ENCODE measurements around the gene SYCE1.
"Not testable (repeated sequence)": the region's sequence is repeated elsewhere in the genome, so short reads cannot be mapped to it uniquely, and the experiment has no call there.

Gene SYCE1

GRCh38 chr10:133565441-133566294 lies at the start of gene SYCE1:
Gene SYCE1 (minus strand): TSS chr10:133565583. CDS start chr10:133565529, 54 bp downstream.
- DNase-seq: no peak

DNA sequence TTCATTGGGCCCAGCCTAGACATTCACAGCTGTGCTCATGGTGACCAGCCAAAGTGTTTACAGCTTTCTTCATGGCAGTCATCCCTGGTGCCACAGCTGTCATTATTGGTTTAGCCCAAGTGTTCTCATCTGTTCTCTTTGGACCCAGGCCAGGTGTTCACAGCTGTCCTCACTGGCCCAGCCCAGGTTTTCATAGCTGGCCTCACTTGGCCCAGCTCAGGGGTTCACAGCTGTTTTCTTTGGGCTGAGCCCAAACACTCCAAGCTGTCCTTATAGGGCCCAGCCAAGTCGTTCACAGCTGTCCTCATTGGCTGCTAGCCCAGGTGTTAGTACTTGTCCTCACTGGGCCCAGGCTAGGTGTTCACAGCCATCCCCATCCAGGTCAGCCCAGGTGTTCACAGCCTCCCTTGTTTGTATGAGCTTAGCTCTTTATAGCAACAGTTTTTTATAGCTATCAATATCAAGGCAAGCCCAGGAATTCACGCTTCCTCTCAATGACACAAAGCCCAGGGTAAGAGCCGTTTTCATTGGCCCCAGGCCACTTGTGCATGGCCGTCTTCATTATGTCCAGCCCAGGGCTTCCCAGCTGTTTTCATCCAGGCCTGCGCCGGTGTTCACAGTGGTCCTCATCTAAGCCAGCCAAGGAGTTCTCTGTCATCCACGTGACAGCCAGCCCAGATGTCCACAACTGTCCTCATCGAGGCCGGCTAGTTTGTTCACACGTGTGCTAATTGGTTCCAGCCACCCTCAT lies 49.6 kb upstream of the SYCE1 start:
- no peak for DNase-seq

GRCh38 chr10:133613699-133614098 lies 48.3 kb upstream of the SYCE1 start:
- no peak for DNase-seq

GRCh38 chr10:133611079-133611478 lies 45.7 kb upstream of the SYCE1 start:
- no peak for DNase-seq

DNA sequence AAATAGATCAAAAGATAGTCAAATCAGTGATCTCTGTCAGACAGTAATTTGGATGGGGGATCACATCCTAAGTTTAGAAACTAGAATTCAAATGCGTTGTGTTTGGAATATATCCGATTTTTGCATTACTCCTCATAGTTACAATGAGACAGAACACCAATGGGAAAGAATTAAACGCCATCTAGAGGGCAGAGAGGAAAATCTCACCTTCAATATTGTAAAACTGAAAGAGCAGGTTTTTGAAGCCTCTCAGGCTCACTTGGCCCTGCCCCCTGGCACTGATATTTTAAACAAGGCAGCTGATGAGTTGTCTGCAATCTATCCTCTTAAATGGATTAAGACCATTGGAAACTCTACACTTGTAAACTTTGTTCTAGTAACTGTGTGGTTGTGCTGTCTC lies 43.5 kb upstream of the SYCE1 start:
- no peak for DNase-seq

DNA sequence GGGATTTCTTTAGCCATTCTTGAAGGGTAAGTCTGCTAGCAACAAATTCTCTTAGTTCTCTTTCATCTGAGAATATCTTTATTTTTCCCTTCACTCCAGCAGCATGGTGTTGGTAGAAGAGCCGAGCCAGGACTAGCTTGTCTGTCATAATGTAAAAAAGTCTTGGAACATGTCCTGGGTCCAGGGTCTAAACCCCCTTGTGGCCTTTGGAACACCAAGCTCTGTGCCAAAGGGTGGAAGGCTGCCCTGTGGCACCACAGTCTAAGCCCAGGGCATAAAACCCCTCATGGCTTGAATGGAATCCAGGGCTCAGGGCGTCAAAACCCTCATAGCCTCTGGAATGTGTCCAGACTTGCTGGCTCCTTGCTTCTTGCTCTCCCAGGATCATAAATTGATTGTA lies 38.1 kb upstream of the SYCE1 start:
- not testable (repeated sequence) for DNase-seq

GRCh38 chr10:133600657-133601056 lies 35.3 kb upstream of the SYCE1 start:
- no peak for DNase-seq

GRCh38 chr10:133599869-133600268 lies 34.5 kb upstream of the SYCE1 start:
- not testable (repeated sequence) for DNase-seq

DNA sequence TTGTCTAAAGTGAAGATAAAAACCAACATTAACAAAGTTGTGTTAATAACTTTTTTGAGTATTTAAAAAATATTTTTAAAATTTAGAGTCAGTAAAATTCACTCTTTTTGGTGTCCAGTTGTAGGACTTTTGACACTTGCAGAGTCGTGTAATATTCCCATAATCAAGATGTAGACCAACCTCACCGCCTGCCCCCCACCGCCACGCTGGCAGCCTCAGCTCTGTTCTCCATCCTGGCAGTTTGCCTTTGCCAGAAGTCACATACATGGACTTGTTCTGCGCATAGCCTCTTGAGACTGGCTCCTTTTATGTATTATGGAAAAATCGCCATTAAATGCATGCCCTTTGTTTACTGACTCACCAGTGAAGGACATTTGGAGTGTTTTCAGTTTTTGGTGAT lies 27.3 kb upstream of the SYCE1 start:
- DNase-seq: no peak

DNA sequence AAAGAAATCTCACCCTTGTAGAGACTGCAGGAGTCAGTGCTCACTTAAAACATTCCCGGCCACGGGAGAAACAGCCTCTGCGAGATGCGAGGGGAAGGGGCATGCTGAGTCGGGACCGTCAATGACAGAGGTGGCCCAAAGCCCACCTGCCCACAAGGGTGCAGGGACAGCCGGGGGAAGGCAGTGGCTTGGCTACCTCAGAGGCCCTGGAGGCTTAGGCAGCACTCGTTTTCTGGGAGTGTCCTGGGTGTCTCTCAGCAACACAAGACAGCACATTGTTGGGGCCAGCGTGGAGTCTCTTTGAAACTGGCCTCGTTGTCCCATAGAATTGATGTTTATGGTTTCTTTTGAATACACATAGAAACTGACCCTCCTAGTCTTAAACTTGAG lies 25.6 kb upstream of the SYCE1 start:
- no peak for DNase-seq

DNA sequence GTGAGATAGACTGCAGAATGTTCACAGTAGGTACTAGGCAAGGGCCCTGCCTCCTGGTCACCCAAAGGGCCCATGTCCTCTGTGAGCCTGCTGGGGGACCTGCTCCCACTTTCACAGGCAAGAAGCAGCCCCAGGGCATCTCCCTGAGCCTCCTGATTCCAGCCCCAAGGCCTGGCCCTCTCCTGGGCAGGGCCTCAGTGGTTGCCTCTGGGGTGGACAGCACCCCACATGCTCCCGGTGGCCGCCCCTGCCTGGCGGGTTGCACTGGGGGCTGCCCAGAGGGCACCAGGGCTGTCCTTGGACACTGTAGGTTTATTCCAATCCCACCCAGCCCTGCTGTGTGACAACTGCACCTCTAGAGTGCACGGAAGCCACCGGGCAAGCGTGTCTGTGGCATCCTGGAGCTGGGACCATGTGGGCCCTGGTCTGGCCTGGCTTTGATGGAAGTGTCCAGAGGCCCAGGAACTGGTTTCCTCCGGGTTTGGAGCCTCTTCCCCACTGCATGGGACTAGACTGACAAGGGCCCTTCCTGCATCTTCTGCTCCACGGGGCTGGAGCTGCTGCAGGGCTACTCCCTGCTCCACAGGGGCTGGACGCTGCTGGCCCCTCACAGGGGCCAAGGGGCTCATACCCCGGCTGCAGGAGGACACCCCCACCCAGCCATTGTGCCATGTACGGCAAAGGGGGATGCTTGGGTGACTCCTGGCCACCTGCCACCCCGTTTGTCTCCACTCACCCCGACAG lies 25.0 kb upstream of the SYCE1 start:
- no peak for DNase-seq

DNA sequence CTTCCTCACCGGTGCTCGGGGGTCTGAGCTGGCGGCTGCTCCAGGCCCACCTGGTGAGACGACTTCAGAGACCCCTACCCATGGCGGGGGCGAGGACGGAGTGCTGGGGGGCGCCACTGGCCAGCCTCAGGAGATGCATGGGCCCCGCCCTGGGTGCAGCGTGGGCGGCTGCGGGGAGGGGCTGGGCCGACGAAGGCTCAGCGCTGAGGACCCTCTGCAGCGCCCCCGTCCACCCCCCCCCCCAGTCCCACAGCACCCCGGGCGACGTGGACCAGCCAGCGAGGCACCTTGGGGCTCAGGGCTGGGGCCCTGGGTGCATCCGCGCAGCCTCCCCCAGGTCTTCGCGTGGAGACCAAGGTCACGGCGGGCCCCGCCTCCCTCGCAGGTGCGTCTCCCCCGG lies 11.7 kb upstream of the SYCE1 start:
- DNase-seq: not testable (repeated sequence)

DNA sequence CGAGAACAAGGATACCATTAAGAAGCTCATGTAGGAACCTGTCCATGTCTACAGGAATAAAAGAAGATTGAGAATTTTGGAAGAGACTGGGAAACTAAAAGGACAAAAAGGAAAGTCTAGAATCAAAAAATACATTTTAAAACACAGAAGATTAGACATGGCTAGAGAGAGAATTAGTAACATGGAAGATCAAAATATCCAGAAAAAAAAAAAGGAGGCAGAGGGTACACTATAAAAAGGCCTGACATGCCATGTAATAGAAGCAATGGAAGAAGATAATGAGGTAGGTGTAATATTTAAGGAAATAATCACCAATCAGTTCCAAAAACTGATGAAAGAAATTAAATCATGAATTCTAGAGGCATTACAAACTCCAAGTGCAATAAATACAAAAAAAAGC lies 8.1 kb upstream of the SYCE1 start:
- DNase-seq: not testable (repeated sequence)

- not testable (repeated sequence) for DNase-seq
Observed at GRCh38 chr10:133572055-133572454, 6.7 kb upstream of the SYCE1 start.

- DNase-seq: not testable (repeated sequence)
Observed at GRCh38 chr10:133569801-133570200, 4.4 kb upstream of the SYCE1 start.

GRCh38 chr10:133568831-133569527 lies 3.6 kb upstream of the SYCE1 start:
- DNase-seq: not testable (repeated sequence)

DNA sequence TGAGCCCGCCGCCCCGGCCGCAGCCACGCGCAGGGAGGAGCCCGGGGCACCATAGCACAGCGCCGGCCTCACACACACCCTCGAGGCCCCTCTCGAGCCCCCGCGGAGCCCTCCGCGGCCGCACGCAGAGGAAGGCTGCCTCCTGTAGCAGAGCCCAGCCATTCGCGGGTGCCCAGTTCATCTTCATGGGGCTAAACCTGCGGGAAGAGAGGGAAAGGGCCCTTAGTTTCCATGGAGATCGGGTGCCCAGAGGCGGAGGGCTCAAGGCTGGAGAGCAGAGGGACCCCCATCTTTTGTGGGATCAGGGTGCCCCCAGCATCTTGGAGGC lies 2.9 kb upstream of the SYCE1 start:
- no peak for DNase-seq

- no peak for DNase-seq
Observed at GRCh38 chr10:133567609-133568286, 2.4 kb upstream of the SYCE1 start.

- no peak for DNase-seq
Observed at GRCh38 chr10:133567119-133567518, 1.7 kb upstream of the SYCE1 start.

DNA sequence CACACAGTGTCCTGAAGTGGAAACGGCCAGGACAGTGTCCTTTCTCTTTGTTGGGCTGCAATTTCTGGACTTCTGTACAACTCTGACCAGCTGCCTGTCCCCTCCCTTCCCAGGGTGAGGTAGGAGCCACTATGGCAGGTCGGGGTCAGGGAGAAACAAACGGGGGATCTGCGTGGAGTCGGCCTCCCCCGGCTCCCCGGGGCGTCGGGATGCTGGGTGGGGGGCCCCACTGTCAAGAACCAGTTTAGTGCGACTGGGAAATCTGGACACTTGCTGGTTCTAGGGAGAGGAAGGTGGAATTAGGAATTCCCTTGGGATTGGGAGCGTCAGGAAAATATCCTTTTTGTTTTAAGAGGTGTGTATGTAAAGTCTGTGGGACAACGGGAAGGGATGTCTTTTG lies 567 bp downstream of the SYCE1 start:
- no peak for DNase-seq

GRCh38 chr10:133559216-133559615 lies 6.2 kb downstream of the SYCE1 start:
- no peak for DNase-seq

- no peak for DNase-seq
Observed at GRCh38 chr10:133557381-133557780, 8.0 kb downstream of the SYCE1 start.
